Type B pancreatic cell (in vitro differentiated cells): ENCODE data around the gene RFT1. TPM values are rescaled to one million over a fixed set of nuclear protein-coding genes. Genes with fewer than 3 reads are reported as not detected.

Experiments
- DNase-seq: peaks from one replicate; pipeline ENCODE4 v3.0.0; 2021; ENCODE audit warnings: mixed read lengths; ENCODE audit not compliant: unreplicated experiment; ENCODE audit errors: extremely low spot score
- H3K27ac Mint-ChIP-seq: 2 replicates; pipeline ENCODE4 v1.8.0; 2021; ENCODE audit warnings: mild to moderate bottlenecking, mixed read lengths
- H3K27me3 Mint-ChIP-seq: 2 replicates; pipeline ENCODE4 v1.8.0; 2021; ENCODE audit warnings: mixed read lengths
- H3K36me3 Mint-ChIP-seq: 2 replicates; pipeline ENCODE4 v1.8.0; 2021; ENCODE audit warnings: mixed read lengths
- H3K4me1 Mint-ChIP-seq: one replicate; pipeline ENCODE4 v1.8.0; 2021; ENCODE audit warnings: mixed read lengths; ENCODE audit not compliant: unreplicated experiment
- H3K4me3 Mint-ChIP-seq: 2 replicates; pipeline ENCODE4 v1.8.0; 2021; ENCODE audit warnings: mild to moderate bottlenecking, mixed read lengths
- H3K9me3 Mint-ChIP-seq: 2 replicates; pipeline ENCODE4 v1.8.0; 2021; ENCODE audit warnings: mixed read lengths
- total RNA-seq: library from RNA; stranded (reverse); gene quantifications from 2 replicates; pipeline ENCODE4 v1.2.1, GENCODE V29; 2021; ENCODE audit warnings: low replicate concordance
- TF ChIP-seq, protein P1 (sequence below): fragments of 200-600 bp; sonication (generic); conservative IDR thresholded peaks from 2 replicates; pipeline ENCODE4 v1.5.0; 2021; ENCODE audit warnings: antibody characterized with exemption, mild to moderate bottlenecking

The RFT1 gene
- total RNA-seq, 1 donor from 2014 or later, result 31.0 TPM

DNA sequence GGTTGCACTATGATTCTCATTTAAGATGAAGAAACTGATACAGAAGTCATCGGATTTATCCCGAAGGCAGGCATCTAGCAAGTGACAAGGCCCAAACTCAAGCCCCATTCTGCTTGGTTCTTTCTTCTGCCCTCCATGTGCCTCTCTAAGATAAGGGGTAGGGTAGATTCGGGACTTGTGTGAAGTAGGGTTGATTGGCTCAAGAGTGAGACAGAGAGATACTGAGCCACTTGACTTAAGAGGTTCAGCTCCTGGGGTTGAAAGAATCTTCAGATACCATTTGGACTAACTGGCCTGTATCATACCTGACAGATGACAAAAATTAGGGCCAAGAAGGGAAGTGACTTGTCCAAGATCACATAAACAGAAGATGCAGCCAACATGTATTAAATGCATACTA is 891 bp downstream of the RFT1 start:
- DNase-seq, result no peak
- TF ChIP-seq, protein P1, sequence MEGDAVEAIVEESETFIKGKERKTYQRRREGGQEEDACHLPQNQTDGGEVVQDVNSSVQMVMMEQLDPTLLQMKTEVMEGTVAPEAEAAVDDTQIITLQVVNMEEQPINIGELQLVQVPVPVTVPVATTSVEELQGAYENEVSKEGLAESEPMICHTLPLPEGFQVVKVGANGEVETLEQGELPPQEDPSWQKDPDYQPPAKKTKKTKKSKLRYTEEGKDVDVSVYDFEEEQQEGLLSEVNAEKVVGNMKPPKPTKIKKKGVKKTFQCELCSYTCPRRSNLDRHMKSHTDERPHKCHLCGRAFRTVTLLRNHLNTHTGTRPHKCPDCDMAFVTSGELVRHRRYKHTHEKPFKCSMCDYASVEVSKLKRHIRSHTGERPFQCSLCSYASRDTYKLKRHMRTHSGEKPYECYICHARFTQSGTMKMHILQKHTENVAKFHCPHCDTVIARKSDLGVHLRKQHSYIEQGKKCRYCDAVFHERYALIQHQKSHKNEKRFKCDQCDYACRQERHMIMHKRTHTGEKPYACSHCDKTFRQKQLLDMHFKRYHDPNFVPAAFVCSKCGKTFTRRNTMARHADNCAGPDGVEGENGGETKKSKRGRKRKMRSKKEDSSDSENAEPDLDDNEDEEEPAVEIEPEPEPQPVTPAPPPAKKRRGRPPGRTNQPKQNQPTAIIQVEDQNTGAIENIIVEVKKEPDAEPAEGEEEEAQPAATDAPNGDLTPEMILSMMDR, result no peak
- H3K27me3 Mint-ChIP-seq, result no peaks in the 10 kb centered on the region
- H3K4me3 Mint-ChIP-seq, result peak overlapping the region; percentile 93
- H3K36me3 Mint-ChIP-seq, result peaks cover 5% of the 10 kb centered on the region
- H3K4me1 Mint-ChIP-seq, result peaks cover 20% of the 10 kb centered on the region
- H3K9me3 Mint-ChIP-seq, result no peaks in the 10 kb centered on the region
- peak overlapping the region; percentile 95 for H3K27ac Mint-ChIP-seq

DNA sequence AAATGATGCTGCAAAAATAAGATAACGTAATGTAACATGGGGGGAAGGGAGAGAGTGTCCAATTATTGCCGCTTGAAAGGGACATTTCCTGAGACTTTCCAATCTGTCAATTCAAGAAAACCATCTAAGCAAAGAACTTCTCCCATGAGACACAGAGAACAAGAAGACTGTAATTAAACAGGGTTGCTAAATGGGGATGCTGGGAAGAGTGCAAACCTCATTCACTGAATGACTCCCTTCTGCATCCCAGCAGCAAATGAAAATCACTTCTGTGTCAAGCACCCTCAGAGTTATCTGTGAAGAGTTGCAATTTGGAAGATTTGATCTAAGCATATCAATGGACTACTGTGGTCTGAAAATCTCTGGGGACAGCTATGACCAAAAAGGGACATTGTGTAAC is 3.6 kb downstream of the RFT1 start:
- no peaks in the 10 kb centered on the region for H3K27me3 Mint-ChIP-seq
- peaks cover 20% of the 10 kb centered on the region for H3K4me1 Mint-ChIP-seq
- H3K27ac Mint-ChIP-seq, result no peak overlapping the region
- TF ChIP-seq, protein P1, result no peak
- H3K9me3 Mint-ChIP-seq, result no peaks in the 10 kb centered on the region
- H3K4me3 Mint-ChIP-seq, result no peak overlapping the region
- DNase-seq, result no peak
- peaks cover 15% of the 10 kb centered on the region for H3K36me3 Mint-ChIP-seq

DNA sequence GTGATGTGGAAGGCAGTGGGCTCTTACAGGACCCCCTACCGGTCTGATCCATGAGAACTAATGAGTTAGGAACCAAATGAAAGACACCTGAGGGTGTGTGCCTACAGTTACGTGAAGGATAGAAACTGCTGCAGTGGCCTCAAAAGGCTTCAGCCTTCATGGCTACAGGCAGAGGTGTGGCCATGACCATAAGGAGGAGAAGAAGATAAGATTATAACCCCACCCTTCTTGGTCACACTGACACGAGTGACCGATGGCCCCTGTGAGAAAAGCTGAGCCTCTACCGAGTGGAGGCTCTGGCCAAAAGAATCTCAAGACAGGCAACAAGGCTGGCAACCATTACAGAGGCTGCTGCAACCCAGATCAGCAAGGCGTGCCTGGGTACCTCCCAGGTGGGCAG is 6.3 kb downstream of the RFT1 start:
- Mint-ChIP-seq H3K4me1 (no peaks in the 10 kb centered on the region), H3K36me3 (peaks cover 19% of the 10 kb centered on the region), H3K27me3 (no peaks in the 10 kb centered on the region), H3K4me3 (no peak overlapping the region), H3K9me3 (no peaks in the 10 kb centered on the region), H3K27ac (no peak overlapping the region)
- TF ChIP-seq, protein P1, result no peak
- DNase-seq, result no peak

DNA sequence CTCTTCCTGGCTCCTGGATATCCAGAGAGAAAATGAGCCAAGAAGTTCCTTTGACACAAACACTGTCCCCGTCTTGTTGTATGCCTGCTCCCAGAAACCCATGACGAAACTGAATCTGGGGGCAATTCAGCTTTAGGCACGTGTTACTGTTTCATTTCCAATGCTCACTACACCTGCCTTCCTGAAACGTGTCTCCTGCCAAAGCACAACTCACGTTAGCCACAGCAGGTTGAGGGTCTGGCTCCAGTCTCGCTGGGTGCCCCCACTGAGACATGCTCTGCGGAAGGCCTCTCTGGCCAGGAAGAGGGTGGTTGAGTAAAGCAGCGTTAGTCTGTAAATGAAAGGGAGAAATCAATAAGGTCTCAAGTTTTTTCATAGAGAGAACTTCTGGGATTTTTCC is 6.7 kb downstream of the RFT1 start:
- Mint-ChIP-seq H3K36me3 (peaks cover 20% of the 10 kb centered on the region), H3K27ac (no peak overlapping the region), H3K4me3 (no peak overlapping the region), H3K4me1 (no peaks in the 10 kb centered on the region), H3K9me3 (no peaks in the 10 kb centered on the region), H3K27me3 (no peaks in the 10 kb centered on the region)
- DNase-seq, result no peak
- TF ChIP-seq, protein P1, result no peak

DNA sequence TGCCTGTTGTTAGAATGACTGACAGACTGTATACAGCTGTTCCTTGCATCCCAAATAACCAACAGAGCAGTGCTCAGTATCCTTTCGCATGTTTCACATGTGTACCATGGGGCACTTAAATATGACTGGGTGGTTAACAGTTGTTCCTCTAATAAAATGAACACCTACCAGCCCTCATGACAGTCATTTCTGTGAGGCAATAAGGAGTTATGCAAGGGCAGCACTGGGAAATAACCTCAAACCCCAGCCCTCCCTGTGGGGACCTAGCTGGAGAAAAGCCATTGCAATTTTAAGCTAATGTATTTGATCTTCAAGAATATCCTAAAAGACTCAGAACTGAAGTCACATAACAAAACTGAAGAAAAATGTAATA is 7.3 kb downstream of the RFT1 start:
- TF ChIP-seq, protein P1, result no peak
- H3K9me3 Mint-ChIP-seq, result no peaks in the 10 kb centered on the region
- peaks cover 26% of the 10 kb centered on the region for H3K36me3 Mint-ChIP-seq
- no peak for DNase-seq
- no peak overlapping the region for H3K27ac Mint-ChIP-seq
- no peaks in the 10 kb centered on the region for H3K27me3 Mint-ChIP-seq
- no peak overlapping the region for H3K4me3 Mint-ChIP-seq
- no peaks in the 10 kb centered on the region for H3K4me1 Mint-ChIP-seq
